ENCODE data around the gene ETV2.
"Not testable (repeated sequence)": the region's sequence is repeated elsewhere in the genome, so short reads cannot be mapped to it uniquely, and the experiment has no call there.

ETV2 gene, protein sequence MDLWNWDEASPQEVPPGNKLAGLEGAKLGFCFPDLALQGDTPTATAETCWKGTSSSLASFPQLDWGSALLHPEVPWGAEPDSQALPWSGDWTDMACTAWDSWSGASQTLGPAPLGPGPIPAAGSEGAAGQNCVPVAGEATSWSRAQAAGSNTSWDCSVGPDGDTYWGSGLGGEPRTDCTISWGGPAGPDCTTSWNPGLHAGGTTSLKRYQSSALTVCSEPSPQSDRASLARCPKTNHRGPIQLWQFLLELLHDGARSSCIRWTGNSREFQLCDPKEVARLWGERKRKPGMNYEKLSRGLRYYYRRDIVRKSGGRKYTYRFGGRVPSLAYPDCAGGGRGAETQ

GRCh38 chr19:35641515-35642151 is at the start of gene ETV2:
Gene ETV2 (plus strand): TSS chr19:35641745. CDS start chr19:35642461, 716 bp downstream.
- DNase-seq: peak; percentile 30 to 51

- DNase-seq: no peak
Observed at GRCh38 chr19:35592226-35592625, 49.3 kb upstream of the ETV2 start.

GRCh38 chr19:35595026-35595425 is 46.5 kb upstream of the ETV2 start:
- DNase-seq: not testable (repeated sequence)

- no peak for DNase-seq
Observed at GRCh38 chr19:35595928-35596327, 45.6 kb upstream of the ETV2 start.

DNA sequence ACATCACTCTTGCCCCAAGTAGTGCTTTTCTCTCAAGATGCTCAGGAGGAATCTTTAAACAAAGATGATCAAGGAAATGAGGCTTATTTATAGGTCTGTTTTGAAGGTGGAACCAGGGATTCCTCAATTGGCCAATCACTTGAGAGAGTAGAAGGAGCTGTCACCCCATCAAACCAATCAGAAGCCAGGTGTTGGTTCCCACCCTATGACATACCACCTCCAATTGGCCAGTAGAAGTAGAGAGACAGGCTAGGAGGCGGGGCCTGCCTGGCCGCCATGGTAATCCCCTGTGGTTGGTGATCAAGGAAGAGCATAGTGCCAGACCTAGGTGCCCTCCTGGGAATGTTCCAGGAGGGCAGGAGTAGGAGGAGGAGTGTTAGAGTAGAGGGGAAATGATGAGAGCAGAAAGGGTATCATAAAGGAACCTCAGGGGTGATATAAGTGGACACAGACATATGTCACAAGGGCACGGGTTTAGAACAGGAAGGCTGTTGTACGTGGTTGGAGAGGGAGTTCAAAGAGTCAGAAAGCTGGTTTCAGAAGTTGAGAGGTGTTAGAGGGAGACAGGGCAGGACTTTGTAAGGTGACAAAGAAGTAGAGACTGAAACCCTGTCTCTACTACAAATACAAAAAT is 45.1 kb upstream of the ETV2 start:
- no peak for DNase-seq

- no peak for DNase-seq
Observed at GRCh38 chr19:35601971-35602370, 39.6 kb upstream of the ETV2 start.

DNA sequence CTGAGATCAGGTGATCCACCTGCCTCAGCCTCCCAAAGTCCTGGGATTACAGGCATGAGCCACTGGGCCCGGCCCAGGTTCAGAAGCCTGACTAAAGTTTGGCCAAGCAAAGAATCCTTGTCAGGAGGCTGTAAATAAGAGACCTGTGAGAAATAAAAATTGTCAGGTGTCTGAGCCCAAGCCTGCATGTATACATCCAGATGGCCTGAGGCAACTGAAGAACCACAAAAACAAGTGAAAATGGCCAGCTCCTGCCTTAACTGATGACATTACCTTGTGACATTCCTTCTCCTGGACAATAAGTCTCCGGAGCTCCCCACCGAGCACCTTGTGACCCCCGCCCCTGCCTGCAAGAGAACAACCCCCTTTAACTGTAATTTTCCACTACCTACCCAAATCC is 37.1 kb upstream of the ETV2 start:
- DNase-seq: not testable (repeated sequence)

- DNase-seq: not testable (repeated sequence)
Observed at GRCh38 chr19:35607170-35607569, 34.4 kb upstream of the ETV2 start.

DNA sequence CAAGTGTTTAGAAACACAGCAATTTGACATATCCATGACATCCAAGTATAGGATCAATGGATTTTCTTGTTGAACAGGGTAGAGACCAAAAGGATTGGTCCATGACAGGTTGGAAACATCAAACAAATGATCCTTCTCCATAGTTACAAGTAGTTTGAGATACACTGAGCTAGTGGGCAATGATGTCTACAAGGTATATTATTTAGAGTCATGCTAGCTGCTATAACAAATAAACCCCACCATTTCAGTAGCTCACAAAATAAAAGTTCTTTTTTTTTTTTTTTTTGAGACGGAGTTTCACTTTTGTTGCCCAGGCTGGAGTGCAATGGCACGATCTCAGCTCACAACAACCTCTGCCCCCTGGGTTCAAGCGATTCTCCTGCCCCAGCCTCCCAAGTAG is 33.9 kb upstream of the ETV2 start:
- no peak for DNase-seq

DNA sequence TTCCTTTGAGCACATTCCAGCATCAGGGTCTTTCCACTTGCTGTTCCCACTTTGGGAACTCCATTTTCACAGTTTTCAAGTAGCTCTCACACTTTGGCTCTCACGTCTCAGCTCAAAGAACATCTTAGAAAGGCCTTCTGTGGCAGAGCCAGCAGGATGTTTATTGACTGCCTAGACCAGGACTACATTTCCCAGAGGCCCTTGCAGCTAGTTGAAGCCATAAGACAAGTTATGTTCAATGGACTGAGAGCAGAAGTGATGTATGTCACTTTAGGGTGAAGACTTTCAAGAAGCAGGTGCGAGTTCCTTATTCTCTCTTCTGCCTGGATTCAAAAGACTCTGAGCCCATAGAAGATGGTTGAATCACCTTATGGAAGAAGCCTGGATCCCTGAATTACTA is 33.3 kb upstream of the ETV2 start:
- no peak for DNase-seq

DNA sequence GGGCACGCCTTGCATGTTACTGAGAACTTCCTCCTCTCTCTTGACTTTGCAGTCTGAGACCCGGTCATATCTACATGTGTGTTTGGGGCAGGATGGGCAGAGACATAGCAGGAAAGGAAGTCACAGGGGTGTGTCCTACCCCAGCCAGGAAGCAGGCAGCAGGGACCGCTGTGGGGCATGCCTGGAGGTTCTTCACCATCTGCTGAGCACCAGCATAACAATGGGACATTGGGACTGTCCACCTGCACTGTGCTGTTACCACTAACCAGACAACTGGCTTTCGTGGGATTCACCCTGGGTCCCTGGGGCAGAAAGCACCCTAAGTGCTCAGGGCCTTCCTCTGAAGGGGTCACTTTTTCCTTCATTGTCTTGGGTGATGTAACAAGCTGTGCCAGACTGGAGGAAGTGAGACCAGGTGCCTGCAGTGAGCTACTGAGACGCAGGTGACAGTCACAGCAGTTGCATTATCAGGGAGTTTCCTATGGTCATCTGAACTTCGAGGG is 31.6 kb upstream of the ETV2 start:
- DNase-seq: no peak

GRCh38 chr19:35612224-35612558 is 29.4 kb upstream of the ETV2 start:
- DNase-seq: no peak

- peak; percentile 92 to 96 for DNase-seq
Observed at GRCh38 chr19:35612559-35613321, 28.8 kb upstream of the ETV2 start, which contains the start of gene HAUS5. Gene HAUS5 (plus strand): TSS chr19:35612735. CDS start chr19:35612795, 60 bp downstream.

- DNase-seq: no peak
Observed at GRCh38 chr19:35613574-35613973, 28.0 kb upstream of the ETV2 start.

DNA sequence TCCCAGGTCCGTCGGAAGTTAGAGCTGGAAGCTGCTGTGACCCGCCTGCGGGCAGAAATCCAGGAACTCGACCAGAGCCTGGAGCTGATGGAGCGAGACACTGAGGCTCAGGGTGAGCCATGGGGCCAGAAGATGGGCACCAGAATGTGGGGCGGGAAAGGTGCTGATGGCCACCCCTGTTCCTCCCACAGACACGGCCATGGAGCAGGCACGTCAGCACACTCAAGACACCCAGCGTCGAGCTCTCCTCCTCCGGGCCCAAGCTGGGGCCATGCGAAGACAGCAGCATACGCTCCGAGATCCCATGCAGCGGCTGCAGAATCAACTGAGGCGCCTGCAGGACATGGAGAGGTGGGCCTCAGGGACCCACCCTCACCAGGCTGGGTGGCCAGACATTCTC is 26.5 kb upstream of the ETV2 start:
- no peak for DNase-seq

- DNase-seq: no peak
Observed at GRCh38 chr19:35618857-35619256, 22.7 kb upstream of the ETV2 start.

- DNase-seq: no peak
Observed at GRCh38 chr19:35619290-35619923, 22.1 kb upstream of the ETV2 start.

- DNase-seq: no peak
Observed at GRCh38 chr19:35620001-35620400, 21.5 kb upstream of the ETV2 start.

DNA sequence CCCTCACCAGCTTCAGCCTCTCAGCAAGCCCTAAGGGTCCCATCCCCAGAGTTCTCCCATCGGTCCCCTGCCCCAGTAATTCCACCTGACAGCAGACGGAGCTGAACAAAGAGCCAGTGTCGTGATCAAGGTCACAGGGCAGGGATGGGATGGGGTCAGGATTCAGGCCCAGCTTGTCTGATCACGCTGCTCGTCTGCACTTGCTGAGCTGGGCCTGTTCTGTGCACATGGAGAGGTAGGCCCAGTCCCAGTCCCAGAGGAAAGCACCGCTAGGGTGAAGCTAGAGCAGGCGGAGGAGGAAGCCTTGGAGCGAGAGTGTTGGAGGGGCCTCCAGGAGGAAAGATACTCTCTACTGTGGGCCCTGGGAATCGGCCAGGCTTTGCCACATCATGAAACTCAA is 19.8 kb upstream of the ETV2 start:
- DNase-seq: no peak

DNA sequence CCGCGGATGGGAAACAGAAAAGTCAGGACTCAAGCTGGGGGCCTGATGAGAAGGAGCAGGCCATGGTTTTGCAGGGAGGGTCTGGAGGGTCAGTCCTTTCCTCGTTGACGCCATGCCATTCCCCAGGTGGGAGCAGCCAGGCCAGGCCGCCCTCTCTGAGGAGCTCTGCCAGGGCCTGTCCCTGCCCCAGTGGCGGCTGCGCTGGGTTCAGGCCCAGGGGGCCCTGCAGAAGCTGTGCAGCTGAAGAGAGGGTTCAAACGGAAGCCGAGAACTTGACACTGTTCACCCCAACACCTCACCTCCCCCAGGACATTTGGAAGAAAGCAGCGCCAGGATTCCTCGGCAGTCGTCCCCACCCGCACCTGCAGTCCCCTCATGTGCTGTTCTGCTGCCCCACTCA is 18.8 kb upstream of the ETV2 start:
- no peak for DNase-seq

DNA sequence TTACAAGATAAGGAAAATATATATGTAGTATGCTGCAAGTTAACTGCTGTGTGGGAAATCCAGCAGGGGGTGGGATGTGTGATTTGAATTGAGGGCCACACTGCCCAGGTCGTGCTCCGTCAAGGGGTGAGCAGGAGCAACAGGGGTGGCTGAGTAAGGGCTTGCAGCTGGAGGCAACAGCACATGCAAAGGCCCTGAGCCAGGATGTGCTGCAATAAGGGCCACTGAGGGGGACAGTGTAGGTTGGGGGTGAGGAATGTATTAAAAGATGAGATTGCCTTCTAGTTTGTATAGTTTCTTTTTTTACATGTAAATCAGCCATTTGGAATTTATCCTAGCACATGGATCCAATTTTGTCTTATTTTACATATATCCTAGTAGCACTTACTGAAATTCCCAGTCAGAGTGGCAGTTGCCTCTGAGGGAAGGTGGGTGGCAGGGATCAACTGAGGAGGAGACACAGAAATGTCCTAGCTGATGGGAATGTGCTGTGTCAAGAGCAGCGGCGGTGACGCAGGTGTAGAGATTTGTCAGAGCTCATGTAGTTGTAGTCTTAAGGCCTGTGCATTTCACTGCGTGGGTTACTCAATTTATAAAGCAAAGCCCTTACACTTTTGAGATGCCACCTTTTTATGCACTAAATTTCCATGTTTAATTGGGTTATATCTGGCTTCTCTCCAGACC is 18.1 kb upstream of the ETV2 start:
- no peak for DNase-seq

- DNase-seq: no peak
Observed at GRCh38 chr19:35628264-35628564, 13.3 kb upstream of the ETV2 start.
